GM12873 (cell line): ENCODE results near the gene DGCR2.

Source experiments
- CTCF ChIP-seq: IDR thresholded peaks from 2 replicates; pipeline ENCODE4 v1.5.1; 2012; ENCODE audit warnings: low read depth, mild to moderate bottlenecking, moderate library complexity, low read length, control low read depth; ENCODE audit not compliant: insufficient read depth; ENCODE audit errors: missing control alignments

The DGCR2 gene

GRCh38 chr22:19052941-19053541, 69.2 kb downstream of the DGCR2 start:
- no peak for TF ChIP-seq CTCF

- TF ChIP-seq CTCF = no peak
Observed at GRCh38 chr22:19051381-19052072, 70.7 kb downstream of the DGCR2 start.

GRCh38 chr22:19050117-19050516, 72.1 kb downstream of the DGCR2 start:
- TF ChIP-seq CTCF = no peak

GRCh38 chr22:19048531-19048930, 73.7 kb downstream of the DGCR2 start:
- TF ChIP-seq CTCF = no peak

GRCh38 chr22:19047993-19048392, 74.2 kb downstream of the DGCR2 start:
- no peak for TF ChIP-seq CTCF

- TF ChIP-seq CTCF = no peak
Observed at GRCh38 chr22:19046719-19047609, 75.2 kb downstream of the DGCR2 start.

GRCh38 chr22:19046287-19046686, 75.9 kb downstream of the DGCR2 start:
- TF ChIP-seq CTCF = no peak
